A204.1 (cell line): Measurements from ENCODE around the gene ANO8.
"Not testable (repeated sequence)": the region's sequence is repeated elsewhere in the genome, so short reads cannot be mapped to it uniquely, and the experiment has no call there.

Source experiments
- FAIRE-seq: peaks from 2 replicates; lab custom pipeline; 2012; peaks lifted over from hg19 to GRCh38; lab: Jason Lieb, UNC

Gene ANO8

GRCh38 chr19:17309198-17309964, 25.3 kb downstream of the ANO8 start, which contains the start of gene DDA1:
Gene DDA1, plus strand, starts transcription at chr19:17309563. Its CDS starts 92 bp downstream, at chr19:17309655.
- peak; percentile 99 for FAIRE-seq

GRCh38 chr19:17307876-17308377, 26.7 kb downstream of the ANO8 start:
- FAIRE-seq = no peak

GRCh38 chr19:17306285-17306714, 28.4 kb downstream of the ANO8 start:
- no peak for FAIRE-seq

GRCh38 chr19:17305517-17306284, 29.0 kb downstream of the ANO8 start, which contains the start of gene MRPL34:
Gene MRPL34, plus strand, starts transcription at chr19:17305872. Its CDS starts 21 bp downstream, at chr19:17305893.
- peak; percentile 95 for FAIRE-seq

- no peak for FAIRE-seq
Observed at GRCh38 chr19:17305216-17305516, 29.5 kb downstream of the ANO8 start.

GRCh38 chr19:17304386-17305215, 30.1 kb downstream of the ANO8 start:
- FAIRE-seq = no peak

GRCh38 chr19:17303940-17304267, 30.8 kb downstream of the ANO8 start:
- no peak for FAIRE-seq

- FAIRE-seq = no peak
Observed at GRCh38 chr19:17303167-17303939, 31.3 kb downstream of the ANO8 start, which contains the start of gene ABHD8. Gene ABHD8, minus strand, starts transcription at chr19:17303425. Its CDS starts 1,809 bp downstream, at chr19:17301616.

- no peak for FAIRE-seq
Observed at GRCh38 chr19:17302391-17303166, 32.1 kb downstream of the ANO8 start.

GRCh38 chr19:17300992-17301619, 33.5 kb downstream of the ANO8 start:
- no peak for FAIRE-seq

- no peak for FAIRE-seq
Observed at GRCh38 chr19:17296976-17297375, 37.7 kb downstream of the ANO8 start.

- FAIRE-seq = no peak
Observed at GRCh38 chr19:17296273-17296672, 38.4 kb downstream of the ANO8 start.

- not testable (repeated sequence) for FAIRE-seq
Observed at GRCh38 chr19:17295551-17295950, 39.1 kb downstream of the ANO8 start.

- FAIRE-seq = no peak
Observed at GRCh38 chr19:17294051-17294891, 40.4 kb downstream of the ANO8 start.

GRCh38 chr19:17293605-17294004, 41.0 kb downstream of the ANO8 start:
- no peak for FAIRE-seq

GRCh38 chr19:17292301-17293074, 42.2 kb downstream of the ANO8 start:
- FAIRE-seq = peak; percentile 95

GRCh38 chr19:17289489-17289888, 45.2 kb downstream of the ANO8 start:
- FAIRE-seq = no peak

GRCh38 chr19:17286752-17287151, 47.9 kb downstream of the ANO8 start:
- no peak for FAIRE-seq

- no peak for FAIRE-seq
Observed at GRCh38 chr19:17286263-17286662, 48.4 kb downstream of the ANO8 start.
